ENCODE data around the gene PIGA.

Gene PIGA, protein sequence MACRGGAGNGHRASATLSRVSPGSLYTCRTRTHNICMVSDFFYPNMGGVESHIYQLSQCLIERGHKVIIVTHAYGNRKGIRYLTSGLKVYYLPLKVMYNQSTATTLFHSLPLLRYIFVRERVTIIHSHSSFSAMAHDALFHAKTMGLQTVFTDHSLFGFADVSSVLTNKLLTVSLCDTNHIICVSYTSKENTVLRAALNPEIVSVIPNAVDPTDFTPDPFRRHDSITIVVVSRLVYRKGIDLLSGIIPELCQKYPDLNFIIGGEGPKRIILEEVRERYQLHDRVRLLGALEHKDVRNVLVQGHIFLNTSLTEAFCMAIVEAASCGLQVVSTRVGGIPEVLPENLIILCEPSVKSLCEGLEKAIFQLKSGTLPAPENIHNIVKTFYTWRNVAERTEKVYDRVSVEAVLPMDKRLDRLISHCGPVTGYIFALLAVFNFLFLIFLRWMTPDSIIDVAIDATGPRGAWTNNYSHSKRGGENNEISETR

DNA sequence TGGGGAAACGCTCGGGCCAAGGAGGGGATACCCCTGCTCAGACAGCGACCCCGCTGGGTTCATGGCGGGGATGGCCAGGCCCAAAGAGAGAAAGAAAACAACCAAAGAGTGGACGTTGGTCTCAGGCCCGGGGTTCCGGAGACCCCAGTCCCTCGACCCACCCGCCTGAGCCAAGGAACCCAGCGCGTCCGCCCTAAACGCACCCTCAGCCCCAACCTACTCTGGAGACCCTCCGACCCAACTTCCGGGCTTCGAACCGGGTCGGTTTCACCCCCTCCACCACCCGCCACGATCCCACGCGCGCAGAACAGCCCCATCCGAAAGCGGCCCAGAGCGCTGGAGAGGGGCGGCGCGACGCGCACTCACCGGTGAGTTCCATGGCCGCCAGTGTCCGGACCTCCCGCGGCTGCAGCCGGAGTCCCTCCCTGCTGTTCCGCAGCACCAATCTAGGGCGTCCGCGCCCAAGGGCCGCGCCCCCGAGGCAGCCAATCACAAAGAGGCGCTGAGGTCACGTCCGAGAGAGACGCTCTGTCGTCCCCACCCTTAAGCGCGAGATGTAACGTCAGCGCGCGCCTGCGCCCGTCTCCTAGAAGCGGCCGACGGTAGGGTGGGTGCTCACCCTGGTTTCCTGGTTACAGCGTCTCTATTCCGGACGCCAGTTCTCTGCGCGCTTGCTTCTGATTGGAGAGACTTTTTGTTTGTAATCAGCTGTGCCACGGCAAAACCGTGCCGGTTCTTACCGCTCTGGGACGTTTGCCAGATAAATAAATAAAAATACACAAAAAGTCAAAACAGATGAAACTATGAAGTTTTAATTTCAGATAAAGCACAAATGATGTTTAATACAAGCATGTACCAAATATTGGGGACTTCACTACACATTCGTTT, at the start of gene PIGA:
Gene PIGA (minus strand): TSS at position 389 of the 888 bp plus-strand sequence. CDS start 3,593 bp downstream, outside the sequence.
- peak; percentile 74 for DNase-seq

DNA sequence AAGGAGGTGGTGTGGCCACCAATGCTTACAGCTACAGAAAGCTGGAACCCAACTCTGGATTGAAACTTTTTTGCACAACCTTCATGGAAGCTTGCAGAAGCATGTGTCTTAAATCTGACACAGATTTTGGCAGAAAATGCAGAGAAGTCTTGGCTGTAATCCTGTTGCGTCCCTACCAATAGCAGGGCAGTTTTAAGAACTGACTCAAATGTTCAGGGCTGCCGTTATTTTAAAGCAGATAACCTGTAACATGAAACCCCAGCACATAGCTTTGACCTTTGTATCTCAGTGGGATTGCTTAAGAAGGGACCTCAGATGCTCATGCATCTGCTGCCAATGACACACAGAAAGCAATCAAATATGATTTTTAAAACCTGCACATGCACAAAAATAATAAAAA, 49.0 kb upstream of the PIGA start, which contains the start of gene VEGFD:
Gene VEGFD (minus strand): TSS at position 110 of the 400 bp plus-strand sequence. CDS start 467 bp downstream, outside the sequence.
- DNase-seq: no peak

DNA sequence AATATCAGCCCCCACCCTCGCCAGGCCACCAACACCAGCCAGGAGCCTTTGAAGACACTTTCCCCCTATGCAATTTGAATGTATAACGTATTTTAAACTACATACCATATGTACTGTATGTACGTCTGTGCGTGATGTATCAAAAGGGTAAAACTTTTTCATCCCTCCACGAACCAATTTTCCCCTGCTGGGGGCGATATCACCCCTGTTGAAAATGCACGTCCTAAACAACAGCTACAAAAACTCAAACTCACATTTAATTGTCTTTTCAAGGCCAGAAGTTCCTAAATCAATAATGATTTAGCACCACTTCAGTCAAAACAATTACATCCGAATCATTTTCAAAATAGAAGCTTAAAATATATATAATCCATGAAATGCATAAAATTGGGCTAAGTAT, 47.5 kb upstream of the PIGA start:
- no peak for DNase-seq

DNA sequence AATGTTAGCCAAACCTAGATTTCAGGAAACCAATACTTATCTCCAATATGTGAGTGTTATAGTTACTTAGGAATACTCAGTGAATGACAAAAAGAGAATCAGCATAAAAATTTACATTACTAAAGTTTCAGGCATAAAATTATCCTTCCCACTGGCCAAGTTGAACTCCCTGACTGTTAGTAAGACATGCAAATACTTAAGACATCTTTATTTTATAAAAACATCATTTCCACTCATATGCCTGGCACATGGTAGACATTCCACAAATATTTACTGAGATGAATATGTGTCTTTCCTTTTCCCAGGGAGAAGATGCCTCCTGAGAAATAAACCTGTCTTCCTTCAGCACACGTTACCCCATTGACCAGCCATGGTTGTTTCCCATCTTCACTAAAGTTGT, 41.6 kb upstream of the PIGA start:
- DNase-seq: no peak

DNA sequence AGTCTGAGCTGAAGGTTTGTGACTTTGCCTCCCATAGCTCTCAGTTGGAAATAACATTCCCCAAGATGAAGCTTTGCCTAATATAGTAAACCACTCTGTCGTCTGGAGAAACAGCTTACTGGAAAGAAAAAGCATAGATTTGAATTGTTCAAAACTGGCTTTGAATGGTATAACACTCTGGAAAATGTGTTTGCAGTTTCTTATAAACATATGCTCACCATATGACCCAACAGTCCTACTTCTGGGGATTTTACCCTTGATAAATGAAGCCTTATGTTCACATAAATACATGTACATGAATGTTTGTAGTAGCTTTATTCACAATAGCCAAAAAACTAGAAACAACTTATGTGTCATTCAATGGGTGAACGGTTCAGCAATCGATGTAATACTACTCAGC, 38.7 kb upstream of the PIGA start:
- no peak for DNase-seq

DNA sequence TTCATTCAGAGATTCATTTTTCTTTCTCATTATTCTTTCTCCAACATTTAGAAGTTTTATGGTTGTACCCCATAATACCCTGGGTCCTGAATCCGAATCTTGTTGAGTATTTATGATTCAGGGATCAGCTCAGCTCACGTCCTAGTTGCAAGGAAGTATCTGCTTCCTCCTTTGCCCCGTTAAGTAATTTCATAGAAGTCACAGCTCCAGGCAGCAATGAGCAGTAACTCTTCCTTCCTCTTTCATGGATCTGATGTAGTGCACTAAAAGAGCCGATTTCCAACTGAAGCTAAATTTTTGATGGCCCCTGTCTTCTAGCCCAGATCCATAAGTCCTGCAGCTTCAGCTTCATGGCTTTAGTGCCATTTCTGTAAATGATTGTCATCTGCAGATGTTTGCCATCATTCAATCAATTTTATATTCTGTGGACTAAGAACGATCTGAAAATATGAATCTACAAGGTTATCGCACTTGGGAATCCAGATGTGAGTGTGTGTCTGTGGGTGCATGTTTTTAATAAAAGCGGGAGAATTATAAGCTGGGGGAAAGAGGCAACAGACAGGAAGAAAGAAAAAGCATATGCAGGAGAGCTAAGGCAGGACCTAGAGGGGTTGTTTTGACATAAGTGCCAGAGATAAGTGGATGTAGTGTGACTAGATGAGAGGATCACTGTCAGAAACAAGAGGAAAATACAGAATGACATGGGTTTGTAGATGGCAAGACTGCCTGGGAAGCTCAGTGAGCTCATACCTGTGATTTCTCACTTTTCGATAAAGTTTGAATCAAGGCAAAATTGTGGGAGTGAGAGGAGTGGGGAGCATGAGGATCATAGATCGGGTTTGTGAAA, 31.4 kb upstream of the PIGA start:
- no peak for DNase-seq

DNA sequence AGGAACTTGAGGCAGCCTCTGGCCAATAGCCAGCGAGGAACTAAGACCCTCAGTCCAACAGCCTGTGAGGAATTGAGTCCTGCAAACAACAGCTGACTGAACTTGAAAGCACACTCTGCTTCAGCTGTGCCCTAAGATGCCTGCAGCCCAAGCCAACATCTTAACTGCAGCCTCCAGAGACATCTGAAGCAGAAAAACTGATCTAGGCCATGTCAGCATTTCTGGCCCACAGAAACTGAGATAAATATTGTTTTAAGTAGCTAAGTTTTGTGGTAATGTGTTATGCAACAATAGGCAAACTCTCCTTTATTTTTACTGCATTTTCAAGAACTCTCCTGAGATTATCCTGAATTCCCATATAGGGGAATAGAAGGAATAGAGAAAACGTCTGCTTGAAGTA, 24.4 kb upstream of the PIGA start:
- DNase-seq: no peak

DNA sequence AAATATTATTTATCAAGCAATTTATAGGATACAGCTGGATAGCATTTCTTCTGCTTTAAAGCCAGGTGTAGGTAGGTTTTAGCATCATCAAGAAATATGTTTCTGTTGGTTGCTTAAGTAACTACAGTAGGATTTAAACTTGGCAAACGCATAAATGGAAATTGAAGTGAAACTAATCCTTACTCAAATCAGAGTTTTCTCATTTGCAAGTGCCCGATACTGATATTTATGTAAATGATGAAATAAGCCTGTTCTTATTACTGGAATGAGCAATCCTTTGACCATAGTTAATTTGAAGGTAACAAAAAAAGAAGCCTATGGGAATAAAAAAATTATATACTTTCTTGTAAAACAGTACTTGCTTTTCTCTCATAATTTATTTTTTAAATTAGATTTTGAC, 23.2 kb upstream of the PIGA start:
- DNase-seq: no peak

DNA sequence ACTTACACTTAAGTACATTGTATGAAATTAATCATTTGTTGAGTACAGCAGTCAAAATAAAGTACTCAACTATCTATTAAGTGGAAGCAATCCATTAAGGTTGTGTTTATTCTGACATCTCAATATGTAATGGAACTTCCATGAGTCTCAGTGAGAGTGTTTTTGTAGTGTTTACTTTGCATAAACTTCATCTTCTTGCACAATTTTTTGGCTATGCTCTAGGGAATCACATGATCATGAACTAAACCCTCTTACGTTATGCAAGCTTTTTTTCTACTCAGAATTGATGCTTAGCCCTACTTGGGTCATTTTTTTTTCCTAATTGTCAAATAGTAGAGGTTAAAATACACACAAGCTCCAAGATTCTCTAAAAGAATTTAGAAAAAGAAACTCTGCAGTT, 21.1 kb upstream of the PIGA start:
- no peak for DNase-seq

DNA sequence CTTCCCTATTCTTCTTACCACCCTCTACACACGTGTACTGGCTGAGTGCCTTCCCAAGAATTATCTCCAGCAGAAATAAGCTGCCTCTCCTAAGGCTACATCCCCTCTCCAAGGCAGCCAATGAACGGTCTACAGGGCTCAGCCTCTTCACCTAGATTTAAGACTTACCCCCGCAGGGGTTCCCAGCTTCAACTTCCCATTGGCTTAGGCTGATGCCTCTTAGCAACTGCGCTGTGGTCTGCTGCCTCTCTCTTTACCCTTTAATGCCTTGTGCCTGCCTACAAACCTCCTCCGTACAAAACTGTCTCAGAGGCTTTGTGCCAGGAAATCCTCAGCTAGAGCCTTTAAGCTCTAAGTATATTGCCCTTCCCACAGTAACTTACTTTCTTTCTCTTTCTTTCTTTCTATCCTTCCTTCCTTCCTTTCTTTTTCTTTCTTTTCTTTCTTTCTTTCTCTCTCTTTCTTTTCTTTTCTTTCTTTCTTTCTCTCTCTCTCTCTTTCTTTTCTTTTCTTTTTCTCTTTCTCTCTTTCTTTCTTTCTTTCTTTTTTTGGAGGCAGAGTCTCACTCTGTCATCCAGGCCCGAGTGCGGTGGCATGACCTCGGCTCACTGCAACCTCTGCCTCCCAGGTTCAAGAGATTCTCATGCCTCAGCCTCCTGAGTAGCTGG, 15.1 kb upstream of the PIGA start:
- DNase-seq: no peak

DNA sequence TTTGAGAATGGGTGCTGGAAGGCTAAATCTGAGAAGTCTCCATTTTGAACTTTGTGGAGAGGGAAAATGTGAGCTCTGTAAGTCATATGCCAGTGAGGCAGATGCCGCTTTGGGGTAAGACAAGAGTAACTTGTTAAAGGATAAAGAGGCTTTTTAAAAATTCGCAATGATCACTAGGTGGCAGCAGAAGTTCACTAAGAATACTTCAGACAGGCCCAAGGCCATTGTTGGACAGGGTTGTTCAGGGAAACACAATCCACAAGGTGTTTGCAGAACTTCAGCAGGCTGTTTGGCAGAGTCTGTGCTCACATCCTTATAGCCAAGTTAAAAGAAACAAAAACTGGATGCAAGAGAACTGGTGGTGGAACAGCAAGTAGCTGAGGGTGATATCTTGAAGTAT, 13.7 kb upstream of the PIGA start:
- DNase-seq: peak; percentile 27

DNA sequence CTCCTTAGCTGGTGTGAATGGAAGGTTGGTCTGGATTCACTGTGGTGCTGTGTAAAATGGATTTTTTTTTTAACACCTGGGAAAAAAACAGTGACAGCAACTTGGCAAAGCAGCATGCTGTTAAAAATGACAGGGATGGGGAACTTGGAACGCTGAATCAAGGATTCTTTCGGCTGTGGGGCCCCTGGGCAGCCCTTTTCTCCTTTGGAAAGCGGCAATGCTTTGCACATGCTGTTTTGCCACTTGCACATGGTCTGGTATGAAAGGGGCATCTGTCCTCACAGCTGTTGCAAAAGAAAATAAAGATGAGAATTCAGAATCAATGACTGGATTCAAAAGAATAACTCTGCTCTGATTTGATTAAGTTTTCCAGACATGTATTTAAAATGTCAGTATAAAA, 10.7 kb upstream of the PIGA start:
- DNase-seq: no peak

DNA sequence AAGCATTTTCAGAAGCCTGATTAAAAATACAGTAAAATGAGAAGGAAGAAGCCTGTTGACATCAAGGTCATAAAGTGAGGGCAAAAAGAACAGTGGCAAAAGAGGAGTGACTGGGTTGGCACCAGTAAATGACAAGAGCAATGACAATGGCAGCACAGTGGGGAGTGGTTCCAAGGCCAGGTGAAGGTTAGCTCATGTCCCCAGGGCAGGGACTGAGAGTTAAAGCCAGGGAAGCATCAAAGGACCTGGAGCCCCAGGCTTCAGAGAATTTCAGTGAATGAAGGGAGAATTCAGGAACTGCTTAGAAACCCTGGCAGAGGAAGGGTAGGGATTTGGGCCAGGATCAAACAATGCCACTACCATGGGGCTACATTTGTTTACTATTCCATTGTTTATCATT, 8.8 kb upstream of the PIGA start:
- DNase-seq: no peak

DNA sequence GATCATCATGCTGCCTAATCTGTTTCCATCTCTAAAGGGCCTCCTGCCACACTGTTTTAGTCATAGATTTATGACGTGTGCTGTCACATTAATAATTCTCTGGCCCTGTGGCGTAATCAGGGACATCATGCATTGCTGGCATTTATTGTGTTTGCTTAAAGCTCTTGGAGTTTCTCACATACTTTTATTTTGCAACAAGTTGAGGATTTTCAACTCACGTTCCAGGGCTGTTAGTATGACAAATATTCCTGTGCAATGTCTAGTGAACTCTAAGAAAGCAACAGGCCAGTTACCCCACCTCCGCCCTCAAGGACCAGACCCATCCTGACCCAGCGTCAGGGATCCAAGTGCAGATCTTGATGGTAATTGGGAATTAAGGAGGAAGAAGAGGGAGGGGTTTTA, 7.8 kb upstream of the PIGA start:
- no peak for DNase-seq

DNA sequence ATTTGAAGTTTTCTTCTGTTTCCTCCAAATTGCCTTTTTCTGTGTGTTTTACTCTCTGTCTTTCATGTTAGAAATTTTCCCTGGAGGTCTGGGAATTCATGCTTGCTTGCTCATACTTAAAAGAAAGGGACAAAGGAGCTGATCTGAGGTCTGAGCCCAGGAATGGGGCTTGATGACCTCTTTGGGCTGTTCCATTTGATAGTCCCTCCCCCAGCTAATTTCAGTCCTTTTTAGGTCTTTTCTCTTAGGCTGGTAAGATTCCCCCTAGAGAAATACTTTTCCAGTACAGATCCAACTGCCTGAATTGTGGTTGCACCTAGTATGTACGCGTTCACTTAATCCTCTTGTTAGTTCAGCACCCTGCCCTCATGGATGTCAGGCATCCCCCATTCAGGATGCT, 5.5 kb upstream of the PIGA start:
- DNase-seq: no peak

DNA sequence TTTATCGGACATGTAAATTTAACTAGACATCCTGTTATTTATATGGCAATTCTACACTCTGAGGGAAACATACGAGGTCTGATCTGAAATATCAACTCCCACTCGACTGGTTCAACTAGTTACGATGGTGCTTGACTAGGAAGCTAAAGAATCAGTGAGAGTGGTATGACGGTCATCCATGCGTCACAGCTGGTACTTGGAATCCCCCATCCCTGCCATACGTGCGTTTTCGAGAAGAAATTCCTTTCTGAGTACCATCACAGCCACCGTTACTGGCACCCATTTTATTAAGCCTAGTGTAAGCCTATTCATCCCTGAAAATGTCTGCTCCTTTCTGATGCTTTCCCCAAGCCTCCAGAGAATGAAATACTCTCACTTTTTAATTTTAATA, 695 bp upstream of the PIGA start:
- DNase-seq: peak; percentile 32

DNA sequence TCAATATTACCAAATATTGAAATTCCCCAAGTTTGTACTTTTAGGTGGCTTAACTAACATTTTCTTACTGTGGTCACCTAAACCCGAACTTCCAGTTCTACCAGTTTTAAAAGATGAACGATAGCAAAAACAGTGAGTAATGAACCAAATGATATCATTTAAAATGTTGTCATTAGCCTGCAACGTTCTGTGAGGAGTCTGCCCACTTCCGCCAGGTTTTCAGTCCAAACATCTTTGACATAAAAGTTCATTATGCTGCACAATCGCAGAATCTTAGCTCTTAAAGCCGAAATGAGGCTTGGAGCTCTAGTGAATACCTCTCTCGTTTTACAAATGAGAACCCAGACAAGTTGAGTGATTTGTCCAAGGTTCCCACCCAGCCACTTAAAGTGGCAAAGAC, 762 bp downstream of the PIGA start:
- DNase-seq: no peak

DNA sequence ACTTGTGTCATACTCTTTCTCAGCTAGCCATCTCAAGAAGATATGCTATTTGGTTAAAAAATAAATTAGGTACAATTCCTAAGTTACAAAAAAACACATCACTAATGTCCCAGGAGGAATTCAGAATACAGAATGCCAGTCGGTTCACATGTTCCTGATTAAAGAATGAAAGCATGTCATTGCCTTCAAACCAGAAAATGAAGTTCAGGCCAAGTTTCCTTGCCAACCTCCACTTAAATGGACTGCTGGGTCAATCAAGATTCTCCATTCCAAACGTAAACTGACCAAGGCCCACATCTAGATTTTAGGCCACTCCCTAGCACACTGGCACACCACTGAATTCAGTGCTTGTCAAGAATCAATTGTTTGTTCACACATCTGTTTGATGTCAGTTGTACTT, 6.5 kb downstream of the PIGA start:
- DNase-seq: no peak

DNA sequence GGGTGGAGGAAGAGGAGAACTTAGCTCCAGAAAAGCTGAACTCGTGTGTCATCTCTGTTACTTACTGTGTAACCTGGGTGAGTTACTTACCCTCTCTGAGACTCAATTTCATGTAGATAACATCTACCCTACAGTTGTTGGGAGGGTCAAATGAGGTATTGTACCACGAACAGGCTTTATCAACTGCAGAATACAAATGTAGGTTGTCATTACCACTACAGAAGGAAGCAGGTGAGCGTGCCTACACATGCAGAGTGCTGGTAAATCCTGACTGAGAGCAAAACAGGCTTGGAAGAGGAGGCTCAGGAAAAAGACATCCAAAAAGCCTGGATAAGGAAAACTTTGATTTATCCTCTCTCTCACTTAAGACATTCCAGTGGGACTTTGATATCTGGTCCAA, 7.2 kb downstream of the PIGA start:
- DNase-seq: no peak

DNA sequence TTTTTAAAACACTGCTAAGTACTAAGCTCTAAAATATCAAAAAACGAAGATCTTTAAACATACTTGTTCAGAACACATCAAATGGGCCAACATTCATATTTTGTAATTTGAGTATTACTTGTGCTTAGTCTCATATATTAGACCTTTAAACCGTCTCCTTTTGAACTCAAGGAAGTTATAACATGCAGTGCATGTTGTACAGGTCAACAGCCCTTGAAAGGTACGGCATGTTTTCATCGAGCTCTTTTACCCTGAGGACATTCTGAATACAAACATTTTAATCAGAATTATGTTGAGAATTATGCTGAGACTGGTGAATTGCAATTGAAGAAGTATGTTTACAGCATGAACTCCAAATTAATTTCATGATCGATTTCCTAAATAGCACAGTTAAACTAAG, 12.9 kb downstream of the PIGA start:
- no peak for DNase-seq

DNA sequence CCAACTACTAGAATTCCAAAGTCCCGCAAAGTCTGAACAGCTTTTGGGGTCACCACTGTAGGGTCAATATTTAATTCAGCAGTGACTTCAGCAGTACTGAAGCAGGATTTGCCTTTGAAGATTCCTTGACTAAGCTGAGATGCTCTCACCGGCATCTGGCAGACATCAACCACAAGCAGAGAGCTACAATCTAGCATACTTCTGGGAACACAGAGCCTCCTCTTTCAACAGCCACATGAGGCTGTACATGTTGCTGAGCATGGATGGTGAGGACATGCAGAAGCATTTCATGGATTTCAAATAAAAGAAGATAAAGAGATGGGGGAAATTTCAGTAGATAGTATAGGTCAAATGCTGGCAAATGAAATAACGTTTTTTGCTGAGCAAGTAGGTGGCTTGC, 13.3 kb downstream of the PIGA start:
- no peak for DNase-seq

DNA sequence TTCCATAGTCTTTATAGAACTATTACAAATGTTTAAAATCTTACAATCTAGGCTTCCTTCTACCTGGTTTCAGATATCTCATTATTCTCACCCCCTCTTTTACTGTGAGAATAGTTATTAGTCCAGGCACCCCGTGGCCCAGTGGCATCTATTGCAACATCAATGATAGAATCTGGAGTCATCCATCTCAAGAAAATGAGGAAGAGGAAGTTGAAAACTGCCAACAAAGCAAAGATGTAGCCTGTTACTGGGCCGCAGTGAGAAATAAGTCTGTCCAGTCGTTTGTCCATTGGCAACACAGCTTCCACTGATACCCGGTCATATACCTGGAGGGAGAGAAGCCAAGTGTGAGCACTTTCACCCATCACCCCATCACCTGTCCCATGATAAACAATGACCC, 13.9 kb downstream of the PIGA start:
- DNase-seq: no peak
